M059J (cell line): ENCODE measurements around the gene WRAP73. TPM values are rescaled to one million over a fixed set of nuclear protein-coding genes. Genes with fewer than 3 reads are reported as not detected.
"Not testable (repeated sequence)": the region's sequence is repeated elsewhere in the genome, so short reads cannot be mapped to it uniquely, and the experiment has no call there.

Source experiments
- DNase-seq: peaks from one replicate; pipeline ENCODE4 v3.0.0-alpha.2; 2012; ENCODE audit warnings: low read depth
- total RNA-seq: library from RNA; depleted of rRNA; stranded (reverse); fragments of >200 nt; shearing (Covaris generic); gene quantifications from 2 replicates; pipeline ENCODE4 v1.2.3, GENCODE V29; 2014

The WRAP73 gene
- total RNA-seq, 1 experiment from 2014 or later: 18.8 TPM

DNA sequence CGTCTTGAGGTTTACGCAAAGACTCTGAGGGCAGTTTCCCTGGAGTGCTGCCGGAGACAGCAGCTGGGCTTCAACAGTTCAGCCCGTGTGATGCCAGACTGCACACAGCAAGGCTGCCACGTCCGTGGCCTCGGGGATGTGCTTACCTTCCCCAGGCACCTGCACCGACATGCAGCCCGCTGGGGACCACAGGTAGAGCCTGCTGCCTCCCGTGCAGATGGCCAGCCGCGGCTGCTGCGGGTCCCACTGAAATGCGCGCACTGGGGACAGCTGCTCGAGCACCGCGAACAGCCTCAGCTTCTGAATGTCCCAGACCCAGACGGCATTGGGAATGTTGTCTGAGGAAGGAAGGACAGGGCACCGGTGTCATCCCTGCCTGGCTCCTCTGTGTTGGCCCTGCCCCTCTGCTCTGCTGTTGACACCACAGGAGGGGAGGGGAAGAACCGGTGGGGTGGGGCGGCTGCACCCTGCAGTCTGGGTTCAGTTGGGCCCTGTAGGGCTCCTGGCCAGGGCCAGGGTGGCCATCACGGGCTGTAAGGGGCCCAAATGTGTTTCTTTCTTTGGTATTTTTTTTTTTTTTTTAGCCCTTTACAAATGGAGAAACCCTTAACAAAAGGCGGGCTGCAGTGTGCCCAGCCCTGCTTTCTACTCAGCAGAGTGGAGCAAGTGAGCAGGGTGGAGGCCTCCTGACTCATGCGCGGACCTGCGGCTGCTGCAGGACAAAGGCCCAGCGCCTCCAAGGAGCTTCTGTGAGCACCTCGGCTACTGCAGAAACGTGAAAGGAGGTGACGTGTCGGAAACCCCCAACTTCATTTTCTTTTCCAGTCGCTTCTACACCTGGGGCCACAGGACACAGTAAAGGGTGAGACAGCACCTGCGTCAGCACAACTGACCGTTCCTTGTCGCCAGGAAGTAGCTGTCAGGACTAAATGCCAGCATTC, 18.3 kb downstream of the WRAP73 start:
- no peak for DNase-seq

DNA sequence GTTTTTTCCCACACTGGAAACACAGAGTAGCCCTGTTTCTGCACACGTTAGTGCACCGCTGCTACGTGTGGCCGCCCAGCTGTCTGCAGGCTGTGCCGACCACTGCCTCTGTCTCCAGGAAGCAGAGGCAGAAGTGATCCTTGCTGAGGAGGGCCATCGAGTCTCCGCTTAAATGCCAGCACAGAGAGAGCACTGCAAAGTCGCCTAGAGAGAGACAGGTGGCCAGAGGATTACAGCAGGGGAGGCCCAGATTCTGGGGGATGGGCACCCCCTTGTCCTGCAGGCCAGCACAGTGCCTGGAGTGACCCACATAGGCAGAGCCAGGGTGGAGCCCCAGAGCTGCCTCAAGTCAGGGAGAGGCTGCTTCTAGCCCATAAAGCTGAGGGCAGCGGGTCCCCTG, 19.0 kb downstream of the WRAP73 start:
- DNase-seq: no peak

DNA sequence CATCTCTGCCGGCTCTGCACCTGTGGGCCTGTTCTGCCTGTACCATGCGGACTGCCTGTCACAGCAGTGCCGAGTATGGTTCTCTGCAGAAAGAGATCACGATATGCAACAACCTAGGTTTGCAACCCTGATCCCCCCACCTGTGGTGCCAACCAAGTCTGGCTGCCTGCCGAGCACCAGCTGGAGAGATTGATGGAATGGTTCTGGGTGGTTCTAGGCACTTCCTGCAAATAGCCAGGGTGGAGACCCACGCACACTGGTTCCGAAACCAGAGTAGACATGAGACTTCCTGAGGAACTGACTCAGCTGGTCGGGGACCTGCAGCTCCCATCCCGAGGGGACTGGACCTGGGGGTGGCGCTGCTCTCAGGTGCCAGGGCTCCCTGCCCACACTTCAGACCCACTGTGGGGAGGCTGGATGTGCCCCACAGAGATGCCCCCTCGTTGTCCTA, 19.7 kb downstream of the WRAP73 start:
- DNase-seq: no peak

DNA sequence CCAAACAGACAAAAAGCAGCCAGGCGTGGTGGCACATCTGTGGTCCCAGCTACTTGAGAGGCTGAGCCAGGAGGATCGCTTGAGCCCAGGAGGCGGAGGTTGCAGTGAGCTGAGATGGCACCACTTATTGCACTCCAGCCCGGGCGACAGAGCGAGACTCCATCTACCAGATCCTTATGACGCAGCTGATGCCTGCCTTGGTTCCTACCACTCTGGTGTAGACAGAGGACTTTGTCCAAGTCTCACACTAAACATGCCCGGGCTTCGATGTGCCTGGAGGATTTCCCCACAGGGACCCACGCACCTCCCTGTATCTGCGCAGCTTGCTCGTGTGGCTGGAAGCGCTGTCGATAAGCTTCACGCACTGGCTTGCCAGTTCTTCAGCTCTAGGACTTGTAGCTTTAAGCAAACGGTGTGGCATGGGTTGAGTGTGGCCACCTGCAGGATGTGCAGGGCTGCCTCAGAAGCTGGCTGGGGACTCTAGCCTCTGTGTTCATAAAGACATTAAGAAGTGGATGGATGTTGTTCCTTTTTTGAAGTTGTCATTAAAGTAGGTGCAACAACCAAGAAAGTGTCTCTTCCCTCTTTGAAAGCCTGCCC, 20.2 kb downstream of the WRAP73 start:
- no peak for DNase-seq

DNA sequence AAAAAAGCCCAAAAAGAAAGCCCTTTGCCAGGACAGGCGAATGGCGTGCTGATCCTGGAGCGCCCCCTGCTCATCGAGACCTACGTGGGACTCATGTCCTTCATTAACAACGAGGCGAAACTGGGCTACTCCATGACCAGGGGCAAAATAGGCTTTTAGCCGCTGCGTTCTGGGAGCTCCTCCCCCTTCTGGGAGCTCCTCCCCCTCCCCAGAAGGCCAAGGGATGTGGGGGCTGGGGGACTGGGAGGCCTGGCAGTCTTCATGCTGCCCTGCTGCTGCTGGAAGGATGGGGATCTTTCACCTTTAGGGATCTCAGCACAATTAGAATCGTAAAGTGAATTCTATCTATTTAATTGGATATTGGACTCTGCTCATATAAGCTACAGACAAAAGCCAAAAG, 21.5 kb downstream of the WRAP73 start:
- DNase-seq: no peak

DNA sequence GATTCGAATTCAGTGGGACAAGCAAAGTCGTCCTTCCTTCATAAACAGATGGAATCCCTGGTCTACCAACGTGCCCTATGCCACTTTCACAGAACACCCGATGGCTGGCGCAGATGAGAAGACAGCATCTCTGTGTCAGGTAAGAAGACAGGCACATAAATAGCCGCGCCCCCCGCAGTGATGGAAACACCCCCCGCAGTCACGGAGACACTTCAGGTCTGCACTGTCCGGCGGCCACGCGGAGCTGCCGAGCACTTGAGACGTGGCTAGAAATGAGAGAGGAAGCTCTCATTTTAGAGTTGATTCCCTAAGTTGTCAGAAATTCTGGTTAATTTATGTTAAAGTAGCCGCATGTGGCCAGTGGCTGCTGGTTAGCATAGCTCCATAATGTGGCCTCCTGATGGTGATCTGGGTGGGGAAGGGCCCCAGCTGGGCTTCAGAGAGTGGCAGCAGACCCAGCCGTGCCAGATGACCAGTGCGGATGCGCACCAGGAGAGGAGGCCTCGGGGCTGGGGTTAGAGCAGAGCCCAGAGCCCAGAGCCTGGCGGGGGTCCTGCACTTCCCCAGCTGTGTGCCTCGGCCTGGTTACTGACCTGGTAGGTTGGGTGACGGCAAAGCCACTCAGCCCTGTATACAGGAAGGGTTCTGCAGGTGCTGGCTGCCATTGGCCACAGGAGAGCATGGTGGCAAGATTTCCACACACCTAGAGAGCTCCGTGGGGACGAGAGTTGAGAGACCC, 22.2 kb downstream of the WRAP73 start:
- DNase-seq: no peak

DNA sequence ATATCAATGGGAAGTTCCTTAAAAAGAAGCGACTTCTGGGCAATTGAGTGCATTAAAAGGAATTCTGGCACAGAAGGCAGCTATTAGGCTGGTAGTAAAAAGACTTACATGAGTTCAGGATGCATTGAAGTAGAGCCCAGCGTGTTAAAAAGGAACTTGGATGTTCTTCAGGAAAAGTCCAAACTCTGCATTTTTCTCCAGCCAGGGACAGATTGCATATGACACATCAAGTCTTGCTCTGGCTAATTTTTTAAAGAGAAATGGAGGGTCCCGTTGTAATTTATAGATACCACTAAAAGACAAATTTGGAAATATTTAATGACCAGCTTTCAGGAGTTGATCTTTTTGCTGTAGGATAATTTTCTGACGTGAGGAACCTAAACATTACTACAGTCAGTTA, 23.9 kb downstream of the WRAP73 start:
- no peak for DNase-seq

DNA sequence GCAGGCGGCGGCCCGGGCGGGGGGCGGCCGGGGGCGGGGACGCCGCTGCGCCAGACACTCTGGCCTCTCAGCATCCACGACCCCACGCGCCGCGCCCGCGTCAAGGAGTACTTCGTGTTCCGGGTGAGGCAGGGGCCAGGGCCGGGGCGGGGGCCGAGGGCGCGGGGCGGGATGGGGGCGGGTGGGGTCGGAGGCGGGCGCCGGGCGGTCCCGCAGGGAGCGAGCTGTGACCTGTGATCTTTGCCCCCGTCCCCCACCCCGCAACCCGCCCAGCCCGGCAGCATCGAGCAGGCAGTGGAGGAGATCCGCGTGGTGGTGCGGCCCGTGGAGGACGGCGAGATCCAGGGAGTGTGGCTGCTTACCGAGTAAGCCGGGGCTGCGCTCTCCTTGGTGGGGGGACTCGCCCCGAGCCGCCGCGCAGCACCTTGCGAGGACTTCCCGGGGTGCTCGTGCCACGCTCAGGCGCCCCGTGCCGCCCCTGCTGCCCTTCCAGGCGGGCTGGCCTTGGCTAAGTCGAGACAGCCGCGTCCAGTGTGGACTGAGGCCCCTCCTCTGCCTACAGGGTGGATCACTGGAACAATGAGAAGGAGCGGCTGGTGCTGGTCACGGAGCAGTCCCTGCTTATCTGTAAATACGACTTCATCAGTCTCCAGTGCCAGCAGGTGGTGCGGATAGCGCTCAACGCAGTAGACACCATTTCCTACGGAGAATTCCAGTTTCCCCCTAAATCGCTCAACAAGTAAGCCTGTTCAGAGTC, 24.6 kb downstream of the WRAP73 start:
- DNase-seq: peak; percentile 30

DNA sequence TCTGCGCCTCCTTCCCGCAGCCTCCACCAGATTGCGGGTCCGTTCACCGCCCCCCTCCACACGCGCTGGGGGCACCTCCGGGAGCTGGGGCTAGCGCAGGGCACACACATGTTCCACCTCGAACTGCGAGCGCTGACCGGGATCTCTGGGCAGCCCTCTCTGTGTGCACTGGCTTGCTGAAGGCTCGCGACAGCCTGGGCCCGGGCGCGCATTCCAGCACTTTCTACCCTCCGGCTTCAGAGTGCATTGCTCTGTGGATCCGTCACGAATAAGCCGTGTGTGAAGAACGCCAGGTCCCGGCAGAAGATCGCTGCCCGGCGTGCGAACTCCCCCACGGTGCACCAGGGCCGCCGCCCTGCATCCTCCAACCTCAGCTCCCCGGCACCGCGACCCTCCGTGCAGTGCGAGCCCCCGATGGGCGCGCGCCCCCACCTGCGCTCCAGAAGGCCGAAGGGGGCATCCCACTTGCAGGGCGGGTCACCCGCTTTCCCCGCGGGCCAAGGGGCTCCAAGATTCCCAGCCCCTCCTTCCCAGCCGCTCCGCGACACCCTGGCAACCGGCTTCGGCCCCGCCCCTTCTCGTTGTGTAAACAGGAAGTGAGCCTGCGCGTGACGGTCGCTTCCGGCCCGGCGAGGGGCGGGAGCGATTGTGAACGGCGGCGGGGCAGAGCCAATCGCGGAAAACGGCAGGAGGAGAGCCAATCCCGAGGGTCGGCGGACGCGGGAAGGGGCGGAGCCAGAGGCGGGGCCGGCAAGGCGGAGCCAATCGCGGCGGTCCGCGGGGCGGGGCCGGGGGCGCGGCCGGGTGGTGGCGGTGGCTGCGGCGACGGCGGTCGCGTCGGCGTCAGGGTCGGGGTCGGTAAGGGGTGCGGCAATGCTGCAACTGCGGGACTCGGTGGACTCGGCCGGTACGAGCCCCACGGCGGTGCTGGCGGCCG, 25.4 kb downstream of the WRAP73 start, which contains the start of gene TPRG1L:
TSS of gene TPRG1L (plus strand) at position 816 of the 937 bp plus-strand sequence. CDS start at position 874, 58 bp downstream.
- DNase-seq: peak; percentile 95

DNA sequence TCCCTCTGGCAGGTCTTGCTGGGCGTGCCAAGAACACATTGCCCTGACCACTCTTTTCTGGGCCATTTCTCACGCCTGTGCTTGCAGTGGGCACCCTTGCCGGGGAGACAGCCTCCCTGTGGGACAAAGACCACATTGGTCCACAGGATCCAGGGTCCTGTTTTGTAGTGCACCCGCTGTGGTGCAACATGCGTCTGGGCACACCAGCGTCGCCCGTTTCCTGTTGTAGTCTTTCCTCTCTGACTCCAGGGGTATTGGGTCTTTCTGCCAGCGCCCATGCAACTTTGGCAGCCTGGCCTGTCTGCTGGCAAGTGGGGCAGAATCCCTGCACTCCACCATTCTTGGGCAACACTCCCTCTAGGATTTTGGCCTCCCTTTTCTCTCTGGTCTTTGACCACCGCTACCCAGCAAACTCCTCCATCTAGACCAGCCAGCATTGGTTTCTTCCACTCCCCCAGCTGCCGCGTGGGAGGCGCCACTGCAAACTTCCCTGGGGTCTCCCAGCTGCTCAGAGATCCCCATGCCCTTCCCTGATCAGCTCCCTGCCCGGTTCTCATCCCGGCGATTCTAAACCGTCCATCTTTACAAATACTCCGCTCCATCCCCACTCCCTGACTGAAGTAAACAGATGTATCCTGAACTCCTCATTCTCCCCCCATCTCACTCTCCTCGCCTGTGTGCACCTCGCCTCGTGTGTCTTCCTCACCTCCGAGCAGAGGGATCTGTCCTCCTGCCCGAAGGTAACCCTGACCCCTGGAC, 26.3 kb downstream of the WRAP73 start:
- no peak for DNase-seq

DNA sequence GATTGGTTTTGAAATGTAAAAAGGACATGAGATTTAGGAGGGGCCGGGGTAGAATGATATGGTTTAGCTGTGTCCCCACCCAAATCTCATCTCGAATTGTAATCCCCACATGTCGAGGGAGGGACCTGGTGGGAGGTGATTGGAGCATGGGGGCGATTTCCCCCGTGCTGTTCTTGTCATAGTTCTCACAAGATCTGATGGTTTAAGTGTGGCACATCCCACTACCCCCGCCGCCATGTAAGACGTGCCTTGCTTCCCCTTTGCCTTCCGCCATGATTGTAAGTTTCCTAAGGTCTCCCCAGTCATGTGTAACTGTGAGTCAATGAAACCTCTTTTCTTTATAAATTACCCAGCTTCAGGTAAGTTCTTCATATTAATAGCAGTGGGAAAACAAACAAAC, 27.8 kb downstream of the WRAP73 start:
- DNase-seq: not testable (repeated sequence)

DNA sequence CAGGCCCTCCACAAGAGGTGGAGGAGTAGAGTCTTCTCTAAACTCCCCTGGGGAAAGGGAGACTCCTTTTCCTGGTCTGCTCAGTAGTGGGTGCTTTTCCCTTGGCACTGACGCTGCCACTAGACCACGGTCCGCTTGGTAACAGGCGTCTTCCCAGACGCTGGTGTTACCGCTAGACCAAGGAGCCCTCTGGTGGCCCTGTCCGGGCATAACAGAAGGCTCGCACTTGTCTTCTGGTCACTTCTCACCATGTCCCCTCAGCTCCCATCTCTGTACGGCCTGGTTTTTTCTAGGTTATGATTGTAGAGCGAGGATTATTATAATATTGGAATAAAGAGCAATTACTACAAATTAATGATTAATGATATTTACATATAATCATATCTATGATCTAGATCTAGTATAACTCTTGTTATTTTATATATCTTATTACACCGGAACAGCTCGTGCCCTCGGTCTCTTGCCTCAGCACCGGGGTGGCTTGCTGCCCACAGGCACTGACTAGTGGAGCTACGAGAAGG, 28.7 kb downstream of the WRAP73 start:
- peak; percentile 52 for DNase-seq

DNA sequence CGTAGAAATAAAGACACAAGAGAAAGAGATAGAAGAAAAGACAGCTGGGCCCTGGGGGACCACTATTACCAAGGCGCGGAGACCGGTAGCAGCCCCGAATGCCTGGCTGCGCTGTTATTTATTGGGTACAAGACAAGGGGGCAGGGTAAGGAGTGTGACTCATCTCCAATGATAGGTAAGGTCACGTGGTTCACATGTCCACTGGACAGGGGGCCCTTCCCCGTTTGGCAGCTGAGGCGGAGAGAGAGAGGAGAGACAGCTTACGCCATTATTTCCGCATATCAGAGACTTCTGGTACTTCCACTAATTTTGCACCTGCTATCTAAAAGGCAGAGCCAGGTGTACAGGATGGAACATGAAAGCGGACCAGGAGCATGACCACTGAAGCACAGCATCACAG, 29.2 kb downstream of the WRAP73 start:
- DNase-seq: no peak

DNA sequence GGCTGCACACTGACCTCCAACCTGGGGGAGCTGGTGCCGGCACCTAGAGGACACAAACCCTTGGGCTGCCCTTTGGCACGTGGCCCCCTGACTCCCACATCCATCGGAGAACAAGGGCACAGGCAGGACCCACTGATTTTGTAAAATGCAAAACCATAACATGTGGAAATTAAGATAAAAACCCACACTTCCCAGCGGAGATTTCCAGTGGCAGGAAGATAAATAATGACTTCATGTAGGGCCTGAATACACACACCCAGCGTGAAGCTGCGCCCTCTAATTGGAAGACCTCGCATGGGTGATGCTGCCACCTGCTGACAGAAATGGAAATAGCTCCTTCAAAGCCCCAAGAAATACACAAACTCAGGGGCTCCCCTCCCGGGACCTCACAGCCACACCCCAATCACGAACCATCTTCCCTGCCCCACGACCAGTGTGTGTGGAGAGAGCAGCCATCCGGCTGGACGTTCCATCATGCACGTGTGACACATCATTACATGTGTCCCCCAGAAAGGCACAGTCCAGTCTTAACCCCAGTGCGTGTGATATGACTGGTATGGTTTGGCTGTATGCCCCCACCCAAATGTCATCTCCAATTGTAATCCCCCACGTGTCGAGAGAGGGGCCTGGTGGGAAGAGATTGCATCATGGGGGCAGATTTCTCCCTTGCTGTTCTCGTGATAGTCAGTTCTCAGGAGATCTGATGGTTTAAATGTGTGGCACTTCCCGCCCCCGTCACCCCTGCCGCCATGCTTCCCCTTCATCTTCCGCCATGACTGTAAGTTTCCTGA, 30.8 kb downstream of the WRAP73 start:
- DNase-seq: peak; percentile 72

DNA sequence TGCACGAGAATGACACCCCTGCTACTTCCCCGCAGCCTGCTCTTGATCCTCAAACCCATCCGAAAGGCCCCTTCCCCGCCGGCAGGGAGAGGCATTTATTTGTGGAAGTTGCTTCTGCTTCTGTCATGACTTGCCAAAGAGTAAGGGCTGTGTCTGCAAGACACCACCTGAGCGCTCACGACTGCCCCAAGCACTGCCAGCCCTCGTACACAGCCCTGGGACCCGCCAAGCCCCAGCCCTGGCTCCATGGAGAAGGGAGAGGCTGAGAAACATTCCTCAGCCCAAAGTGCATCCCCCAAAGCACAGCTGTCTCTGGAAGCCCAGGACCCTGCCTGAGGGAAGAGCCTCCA, 31.4 kb downstream of the WRAP73 start:
- no peak for DNase-seq

DNA sequence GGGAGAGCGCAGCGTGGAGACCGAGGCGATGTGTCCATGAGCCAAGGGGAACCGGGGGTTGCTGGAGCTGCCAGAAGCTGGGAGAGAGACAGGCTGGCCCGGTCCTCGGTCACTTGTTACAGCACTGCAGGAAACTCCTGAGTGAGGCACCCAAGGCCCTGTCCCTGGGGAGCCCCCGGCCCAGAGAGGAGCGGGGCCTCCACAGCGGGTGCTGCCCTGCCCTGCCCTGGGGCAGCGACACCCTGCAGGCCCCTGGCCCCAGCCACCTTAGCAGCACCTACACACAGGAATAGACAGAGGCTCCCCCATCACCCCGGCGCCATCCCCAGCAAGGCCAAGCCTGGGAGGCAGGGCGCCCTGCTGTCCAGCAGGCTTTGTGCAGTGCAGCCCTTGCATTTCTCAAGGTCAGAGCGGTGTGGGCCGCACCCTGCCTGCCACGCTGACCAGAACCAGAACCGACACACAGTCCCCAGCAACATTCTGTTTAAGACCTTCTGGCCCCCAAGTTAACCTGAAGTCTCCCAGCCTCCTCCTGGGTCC, 32.0 kb downstream of the WRAP73 start:
- DNase-seq: no peak

DNA sequence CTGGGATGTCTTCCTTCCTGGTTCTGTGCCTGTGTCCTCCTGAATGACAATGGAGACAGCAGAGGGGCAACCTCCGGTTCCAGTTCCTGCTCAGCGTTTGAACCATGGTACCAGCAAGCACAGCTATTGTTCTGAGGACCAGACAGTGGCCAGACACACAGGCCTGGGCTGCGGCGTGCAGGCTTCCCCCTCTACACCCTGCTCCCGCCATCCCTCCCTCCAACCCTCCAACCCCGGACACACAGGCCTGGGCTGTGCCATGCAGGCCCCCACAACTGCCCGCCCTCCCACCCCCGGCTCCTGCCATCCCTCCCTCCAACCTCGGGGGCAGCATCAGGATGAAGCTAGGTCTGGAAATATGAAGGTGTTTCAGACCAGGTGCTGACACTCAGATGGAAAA, 33.0 kb downstream of the WRAP73 start:
- DNase-seq: no peak
